Gastrocnemius medialis (tissue), 4 donors: ENCODE results near the gene TMX1. TPM values are rescaled to one million over a fixed set of nuclear protein-coding genes. Genes with fewer than 3 reads are reported as not detected.
"Not testable (repeated sequence)": the region's sequence is repeated elsewhere in the genome, so short reads cannot be mapped to it uniquely, and the experiment has no call there.

Experiments used
- ATAC-seq, 2 donors: fragments of 150-250 bp; one replicate each; pipeline ENCODE4 v1.9.1; 2016
- DNase-seq, 2 donors: peaks; one replicate each; pipeline ENCODE4 v3.0.0-alpha.2; 2019
- H3K27ac ChIP-seq, 4 donors: fragments of 200-600 bp; sonication (generic); 1 replicate in 1 of 4; 2 replicates in 3 of 4; pipeline ENCODE4 v1.5.1; 2016 to 2018; ENCODE audit warnings: mild to moderate bottlenecking in 2 of 4, moderate library complexity in 1 of 4
- H3K27me3 ChIP-seq, 3 donors: fragments of 200-600 bp; sonication (generic) in 2 of 3; 1 replicate in 1 of 3; 2 replicates in 2 of 3; pipeline versions ENCODE4 v1.5.1 to v1.6.0; 2016 to 2019; ENCODE audit warnings: mild to moderate bottlenecking in 1 of 3, moderate library complexity in 1 of 3
- H3K36me3 ChIP-seq, 2 donors: fragments of 200-600 bp; sonication (generic) in 1 of 2; one replicate each; pipeline ENCODE4 v1.5.1; 2017 to 2018
- H3K4me1 ChIP-seq, 2 donors: fragments of 200-600 bp; sonication (generic) in 1 of 2; one replicate each; pipeline ENCODE4 v1.5.1; 2016 to 2017; ENCODE audit warnings: mild to moderate bottlenecking in 2 of 2
- H3K4me3 ChIP-seq, 4 donors: fragments of 200-600 bp; sonication (generic) in 3 of 4; 1 replicate in 1 of 4; 2 replicates in 3 of 4; pipeline ENCODE4 v1.5.1; 2016 to 2019; ENCODE audit warnings: mild to moderate bottlenecking in 2 of 4
- H3K9me3 ChIP-seq, 3 donors: fragments of 200-600 bp; sonication (generic) in 2 of 3; 1 replicate in 1 of 3; 2 replicates in 2 of 3; pipeline ENCODE4 v1.5.1; 2016 to 2019
- POLR2A ChIP-seq, 2 donors: fragments of 450-650 bp; IDR thresholded peaks; one replicate each; pipeline ENCODE4 v1.6.1; 2017; ENCODE audit warnings: antibody characterized with exemption in 2 of 2, mild to moderate bottlenecking in 2 of 2, moderate library complexity in 2 of 2
- in situ Hi-C, 4 donors: fragments of 200-750 bp; cut with MboI; loops; one replicate each; pipeline versions ENCODE4 v1.15.0 to v1.8.0; 2017; ENCODE audit warnings: low sequenced_read_pairs in 4 of 4
- intact Hi-C: fragments of 100-400 bp; cut with DNase I; formaldehyde crosslinking; loops from one replicate; pipeline ENCODE4 v1.15.1; 2023; ENCODE audit warnings: low total_unique reads
- total RNA-seq, 4 donors: library from RNA; depleted of rRNA; stranded (reverse); fragments of >200 nt; gene quantifications; one replicate each; pipeline versions ENCODE4 v1.1.0 to v1.2.3, GENCODE V29; 2016
- TF ChIP-seq, protein P1 (sequence below), 5 experiments: fragments of 450-650 bp in 3 of 5; fragments of 200-600 bp in 2 of 5; sonication (generic) in 2 of 5; IDR thresholded peaks in 4 of 5; conservative IDR thresholded peaks in 1 of 5; 1 replicate in 4 of 5; 2 replicates in 1 of 5; pipeline ENCODE4 v1.5.1; 2016 to 2019; ENCODE audit warnings: antibody characterized with exemption in 5 of 5, mild to moderate bottlenecking in 3 of 5, moderate library complexity in 3 of 5

The TMX1 gene
- total RNA-seq, 4 donors from 2014 or later, result 13.5 to 17.3 (median 15.7) TPM

GRCh38 chr14:51210594-51210993 is 29.5 kb upstream of the TMX1 start:
- intact Hi-C loops, result loop anchor here (10.0 kb wide), 1 partner anchor 116 kb away; the partner anchor contains the start of gene TRIM9
- Histone ChIP-seq H3K4me1 (no peaks in the 10 kb centered on the region), H3K9me3 (no peaks in the 10 kb centered on the region), H3K27ac (no peak overlapping the region), H3K27me3 (no peaks in the 10 kb centered on the region), H3K36me3 (no peaks in the 10 kb centered on the region), H3K4me3 (no peak overlapping the region)
- ATAC-seq (no peak), DNase-seq (no peak)
- in situ Hi-C loops, result loop anchor here in 2 of 4 donors (10.0 to 25.0 kb wide), 2 partner anchors 248 to 256 kb away; no protein-coding TSS in a partner anchor
- TF ChIP-seq POLR2A (IDR thresholded peaks at IDR 0.05), result no peak
- TF ChIP-seq, protein P1, sequence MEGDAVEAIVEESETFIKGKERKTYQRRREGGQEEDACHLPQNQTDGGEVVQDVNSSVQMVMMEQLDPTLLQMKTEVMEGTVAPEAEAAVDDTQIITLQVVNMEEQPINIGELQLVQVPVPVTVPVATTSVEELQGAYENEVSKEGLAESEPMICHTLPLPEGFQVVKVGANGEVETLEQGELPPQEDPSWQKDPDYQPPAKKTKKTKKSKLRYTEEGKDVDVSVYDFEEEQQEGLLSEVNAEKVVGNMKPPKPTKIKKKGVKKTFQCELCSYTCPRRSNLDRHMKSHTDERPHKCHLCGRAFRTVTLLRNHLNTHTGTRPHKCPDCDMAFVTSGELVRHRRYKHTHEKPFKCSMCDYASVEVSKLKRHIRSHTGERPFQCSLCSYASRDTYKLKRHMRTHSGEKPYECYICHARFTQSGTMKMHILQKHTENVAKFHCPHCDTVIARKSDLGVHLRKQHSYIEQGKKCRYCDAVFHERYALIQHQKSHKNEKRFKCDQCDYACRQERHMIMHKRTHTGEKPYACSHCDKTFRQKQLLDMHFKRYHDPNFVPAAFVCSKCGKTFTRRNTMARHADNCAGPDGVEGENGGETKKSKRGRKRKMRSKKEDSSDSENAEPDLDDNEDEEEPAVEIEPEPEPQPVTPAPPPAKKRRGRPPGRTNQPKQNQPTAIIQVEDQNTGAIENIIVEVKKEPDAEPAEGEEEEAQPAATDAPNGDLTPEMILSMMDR (IDR thresholded peaks at IDR 0.05 in 4 of 5, conservative IDR thresholded peaks at IDR 0.05 in 1 of 5), result no peak

DNA sequence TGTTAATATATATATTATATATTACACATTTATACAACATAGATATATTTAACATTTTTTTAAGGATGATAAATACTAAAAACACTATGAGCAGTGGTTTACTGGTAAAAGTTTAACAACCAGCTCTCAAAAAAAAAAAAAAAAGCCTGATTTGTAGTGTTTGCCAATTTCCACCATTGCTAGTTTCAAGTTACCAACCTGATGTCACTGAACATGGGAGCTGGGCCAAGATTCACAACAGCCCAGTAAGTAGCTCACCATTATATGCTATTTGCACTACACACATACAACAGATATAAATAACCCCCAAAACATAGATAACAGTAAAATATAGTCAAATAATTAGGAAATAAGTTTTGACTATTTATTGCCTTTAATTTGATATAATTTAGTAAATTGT is 28.9 kb upstream of the TMX1 start:
- Histone ChIP-seq H3K27ac (no peak overlapping the region), H3K9me3 (no peaks in the 10 kb centered on the region), H3K4me1 (no peaks in the 10 kb centered on the region), H3K27me3 (no peaks in the 10 kb centered on the region), H3K36me3 (no peaks in the 10 kb centered on the region), H3K4me3 (no peak overlapping the region)
- intact Hi-C loops (loop anchor here (10.0 kb wide), 1 partner anchor 116 kb away; the partner anchor contains the start of gene TRIM9), in situ Hi-C loops (loop anchor here in 2 of 4 donors (10.0 to 25.0 kb wide), 2 partner anchors 249 to 256 kb away; no protein-coding TSS in a partner anchor)
- no peak for TF ChIP-seq POLR2A (IDR thresholded peaks at IDR 0.05)
- TF ChIP-seq, protein P1 (IDR thresholded peaks at IDR 0.05 in 4 of 5, conservative IDR thresholded peaks at IDR 0.05 in 1 of 5), result no peak
- DNase-seq (no peak), ATAC-seq (no peak)

DNA sequence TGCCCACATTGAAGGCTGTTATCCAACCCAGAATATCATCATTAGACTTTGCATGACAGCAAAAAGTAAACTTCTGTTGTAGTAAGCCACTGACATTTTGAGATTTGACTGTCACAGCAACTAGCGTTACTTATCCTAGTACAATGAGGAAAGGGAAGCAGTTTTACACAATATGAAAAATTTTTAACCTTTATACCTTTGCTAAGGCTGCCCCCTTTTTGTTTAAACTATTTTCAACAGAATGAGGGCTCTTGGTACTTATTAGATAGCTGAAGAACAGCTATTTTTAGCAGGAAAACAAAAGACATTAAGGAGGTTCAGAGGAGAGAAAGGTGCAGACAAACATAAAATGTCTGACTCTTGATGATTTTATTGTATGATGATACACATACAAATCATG is 23.4 kb upstream of the TMX1 start:
- intact Hi-C loops, result loop anchor here (10.0 kb wide), 1 partner anchor 122 kb away; the partner anchor contains the start of gene TRIM9
- Histone ChIP-seq H3K27ac (no peak overlapping the region), H3K27me3 (no peaks in the 10 kb centered on the region), H3K9me3 (no peaks in the 10 kb centered on the region), H3K36me3 (no peaks in the 10 kb centered on the region), H3K4me1 (no peaks in the 10 kb centered on the region), H3K4me3 (no peak overlapping the region)
- ATAC-seq (no peak), DNase-seq (no peak)
- in situ Hi-C loops, result loop anchor here in 2 of 4 donors (10.0 to 25.0 kb wide), 2 partner anchors 254 to 262 kb away; no protein-coding TSS in a partner anchor
- TF ChIP-seq POLR2A (IDR thresholded peaks at IDR 0.05), result no peak
- TF ChIP-seq, protein P1 (IDR thresholded peaks at IDR 0.05 in 4 of 5, conservative IDR thresholded peaks at IDR 0.05 in 1 of 5), result no peak

GRCh38 chr14:51219473-51220448 is 20.3 kb upstream of the TMX1 start:
- intact Hi-C loops, result loop anchor here (2.0 to 10.0 kb wide), 2 partner anchors 125 to 265 kb away; partner anchors contain the start of gene TRIM9
- TF ChIP-seq POLR2A (IDR thresholded peaks at IDR 0.05), result no peak
- TF ChIP-seq, protein P1 (IDR thresholded peaks at IDR 0.05 in 4 of 5, conservative IDR thresholded peaks at IDR 0.05 in 1 of 5), result peak; percentile 19 to 64 (median 55)
- no peak for ATAC-seq

GRCh38 chr14:51223463-51223862 is 16.6 kb upstream of the TMX1 start:
- H3K9me3 ChIP-seq, H3K4me1 ChIP-seq, H3K27ac ChIP-seq, intact Hi-C loops, H3K27me3 ChIP-seq, H3K36me3 ChIP-seq, ATAC-seq, DNase-seq, H3K4me3 ChIP-seq: not testable (repeated sequence)
- in situ Hi-C loops, result loop anchor here in 2 of 4 donors (10.0 to 25.0 kb wide), 2 partner anchors 259 to 261 kb away; no protein-coding TSS in a partner anchor

More at GRCh38 chr14:51219473-51220448, 20.3 kb upstream of the TMX1 start:
- Histone ChIP-seq H3K4me1 (no peaks in the 10 kb centered on the region), H3K9me3 (no peaks in the 10 kb centered on the region), H3K27ac (no peak overlapping the region), H3K27me3 (no peaks in the 10 kb centered on the region), H3K4me3 (no peak overlapping the region), H3K36me3 (no peaks in the 10 kb centered on the region)
- in situ Hi-C loops, result loop anchor here in 3 of 4 donors (10.0 to 25.0 kb wide), 3 partner anchors 255 to 265 kb away; no protein-coding TSS in a partner anchor
- DNase-seq, result no peak
